ENCODE results near the gene ADARB1.

Gene ADARB1

GRCh38 chr21:45152265-45152746, 77.9 kb downstream of the ADARB1 start:
- peak; percentile 77 for DNase-seq (ENCODE audit: low spot score)

GRCh38 chr21:45153358-45154318, 79.3 kb downstream of the ADARB1 start:
- DNase-seq (ENCODE audit: low spot score), result no peak

GRCh38 chr21:45154511-45155508, 80.4 kb downstream of the ADARB1 start:
- no peak for DNase-seq (ENCODE audit: low spot score)

- DNase-seq (ENCODE audit: low spot score), result no peak
Measured at GRCh38 chr21:45155910-45156309, 81.5 kb downstream of the ADARB1 start.

GRCh38 chr21:45156459-45156858, 82.1 kb downstream of the ADARB1 start:
- DNase-seq (ENCODE audit: low spot score), result no peak

- DNase-seq (ENCODE audit: low spot score), result no peak
Measured at GRCh38 chr21:45157932-45158331, 83.6 kb downstream of the ADARB1 start.

GRCh38 chr21:45158491-45159423, 84.4 kb downstream of the ADARB1 start:
- DNase-seq (ENCODE audit: low spot score), result no peak

- DNase-seq (ENCODE audit: low spot score), result no peak
Measured at GRCh38 chr21:45160198-45160597, 85.8 kb downstream of the ADARB1 start.

- no peak for DNase-seq (ENCODE audit: low spot score)
Measured at GRCh38 chr21:45161038-45161945, 86.9 kb downstream of the ADARB1 start.

GRCh38 chr21:45162115-45162514, 87.7 kb downstream of the ADARB1 start:
- no peak for DNase-seq (ENCODE audit: low spot score)

GRCh38 chr21:45162809-45163208, 88.4 kb downstream of the ADARB1 start:
- DNase-seq (ENCODE audit: low spot score), result no peak

- DNase-seq (ENCODE audit: low spot score), result no peak
Measured at GRCh38 chr21:45163413-45164123, 89.2 kb downstream of the ADARB1 start.

GRCh38 chr21:45164124-45164511, 89.7 kb downstream of the ADARB1 start:
- DNase-seq (ENCODE audit: low spot score), result no peak

- DNase-seq (ENCODE audit: low spot score), result no peak
Measured at GRCh38 chr21:45164838-45165237, 90.5 kb downstream of the ADARB1 start.

GRCh38 chr21:45166931-45167330, 92.6 kb downstream of the ADARB1 start:
- no peak for DNase-seq (ENCODE audit: low spot score)

GRCh38 chr21:45167796-45168222, 93.4 kb downstream of the ADARB1 start:
- DNase-seq (ENCODE audit: low spot score), result no peak

- DNase-seq (ENCODE audit: low spot score), result no peak
Measured at GRCh38 chr21:45168522-45168921, 94.1 kb downstream of the ADARB1 start.

GRCh38 chr21:45169001-45169400, 94.6 kb downstream of the ADARB1 start:
- no peak for DNase-seq (ENCODE audit: low spot score)

GRCh38 chr21:45169682-45170081, 95.3 kb downstream of the ADARB1 start:
- no peak for DNase-seq (ENCODE audit: low spot score)

- no peak for DNase-seq (ENCODE audit: low spot score)
Measured at GRCh38 chr21:45170987-45171386, 96.6 kb downstream of the ADARB1 start.
